Left colon (tissue), 2 donors: ENCODE results near the gene EEF1E1. TPM values are rescaled to one million over a fixed set of nuclear protein-coding genes. Genes with fewer than 3 reads are reported as not detected.

Source experiments
- ATAC-seq: fragments of 200-7000 bp; cut with Tn5 transposase; one replicate; pipeline ENCODE4 v1.9.1; 2020; ENCODE audit warnings: mild to moderate bottlenecking, moderate library complexity
- DNase-seq, 2 donors: peaks; one replicate each; pipeline ENCODE4 v3.0.0-alpha.2; 2020
- intact Hi-C, 2 donors: fragments of 100-400 bp; cut with DNase I in 1 of 2; cut with micrococcal nuclease in 1 of 2; formaldehyde crosslinking; loops; one replicate each; pipeline versions ENCODE4 v1.11.2 to v1.14.0; 2022; cut with DNase I, micrococcal nuclease
- long read RNA-seq: library from polyadenylated mRNA; unstranded; transcript quantifications from one replicate; pipeline ENCODE4 v2.0.0, GENCODE V29; 2021
- total RNA-seq, 2 donors: library from RNA; stranded (reverse); fragmentation: NEBNext Ultra II Directional; extraction: Animal tissue kit (Norgen Biotek cat#: 25700); gene quantifications; one replicate each; pipeline ENCODE4 v1.2.1, GENCODE V29; 2021
- donor health status: DM: no; HTN: no; CAD: no.
- donor health status: DM: yes; HTN: yes; CAD: no.

EEF1E1 gene
- total RNA-seq: 10 to 100 TPM in 1 of 2 donors, 1 to 10 TPM in 1; 6.1 to 14.5 TPM
- long read RNA-seq, transcript EEF1E1-201 (4 exons, 1,077 nt): major isoform, 14 of 15 reads
- long read RNA-seq, partial matches to known transcripts: 1 of 15 reads
- long read RNA-seq, other reads (novel, unspliced or antisense): 0 of 15 reads

DNA sequence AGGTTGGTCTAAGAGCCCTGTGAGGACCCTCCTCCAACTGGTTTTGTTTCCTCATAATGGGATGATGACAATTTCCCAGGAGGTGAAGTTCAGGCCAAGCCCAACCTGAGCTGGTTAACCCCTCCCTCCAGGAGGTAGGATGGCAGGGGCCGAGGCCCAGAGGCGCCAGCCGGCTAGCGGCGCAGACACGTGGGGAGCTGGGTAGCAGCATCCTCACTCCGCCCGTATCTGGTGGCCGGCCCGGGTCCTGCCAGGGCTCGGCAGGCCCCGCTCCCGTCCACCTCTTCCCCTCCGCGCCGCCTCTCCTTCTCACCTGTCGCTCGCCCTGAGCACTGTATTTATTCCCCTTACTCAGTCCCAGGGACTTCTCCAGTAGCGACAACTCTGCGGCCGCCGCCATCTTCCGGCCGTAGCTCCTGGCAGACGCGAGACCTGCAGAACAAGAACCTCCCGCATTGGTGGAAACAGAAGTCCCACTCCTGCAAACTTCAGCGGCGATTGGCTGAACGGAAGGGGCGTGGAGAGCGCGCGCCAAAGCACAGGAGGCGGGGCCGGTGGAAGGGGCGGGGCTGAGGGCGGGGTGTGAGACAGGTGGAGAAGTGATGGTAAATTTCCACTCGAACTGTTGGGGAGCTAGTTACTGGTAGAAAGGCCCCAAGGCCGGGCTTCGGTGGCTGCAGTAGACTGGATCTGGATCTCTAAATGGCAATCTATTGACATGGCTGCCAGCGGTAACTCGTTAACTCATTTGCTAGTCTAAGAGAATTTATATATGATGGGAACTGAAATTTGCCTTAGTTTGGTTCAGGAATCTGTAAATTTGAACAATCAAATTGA, at the start of gene EEF1E1:
Gene EEF1E1, minus strand, starts transcription at position 427 of the 837 bp plus-strand sequence. Its CDS starts 27 bp downstream, at position 400.
- ATAC-seq (peak; percentile 99), DNase-seq (peak; percentile 95 to 98)
- intact Hi-C loops: no loop called here

GRCh38 chr6:8149350-8149749, 47.0 kb upstream of the EEF1E1 start:
- no peak for DNase-seq
- intact Hi-C loops: no loop called here
- no peak for ATAC-seq

DNA sequence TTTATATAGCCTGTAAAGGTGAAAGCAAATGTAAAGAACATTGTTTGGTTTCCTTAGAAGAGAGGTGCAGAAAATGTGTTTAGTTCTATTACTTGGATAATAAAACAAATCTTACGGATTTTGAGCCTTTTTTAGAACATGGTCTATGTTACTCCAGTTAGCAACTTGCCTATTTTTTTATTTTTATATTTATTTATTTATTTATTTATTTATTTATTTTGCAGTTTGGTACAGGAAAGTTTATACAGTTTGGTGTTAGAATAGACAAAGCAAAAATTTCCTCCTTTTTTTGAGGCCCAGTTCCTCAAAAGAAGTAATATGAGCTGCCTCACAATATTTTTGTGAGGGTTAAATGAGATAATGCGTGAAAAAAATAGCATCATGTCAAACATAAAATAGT, 41.6 kb upstream of the EEF1E1 start:
- no peak for ATAC-seq
- intact Hi-C loops: no loop called here
- DNase-seq: no peak

GRCh38 chr6:8139451-8139850, 37.1 kb upstream of the EEF1E1 start:
- DNase-seq (no peak), ATAC-seq (no peak)
- intact Hi-C loops: loop anchor here in 1 of 2 donors (10.0 kb wide), 1 partner anchor 75 kb away; no protein-coding TSS in a partner anchor

DNA sequence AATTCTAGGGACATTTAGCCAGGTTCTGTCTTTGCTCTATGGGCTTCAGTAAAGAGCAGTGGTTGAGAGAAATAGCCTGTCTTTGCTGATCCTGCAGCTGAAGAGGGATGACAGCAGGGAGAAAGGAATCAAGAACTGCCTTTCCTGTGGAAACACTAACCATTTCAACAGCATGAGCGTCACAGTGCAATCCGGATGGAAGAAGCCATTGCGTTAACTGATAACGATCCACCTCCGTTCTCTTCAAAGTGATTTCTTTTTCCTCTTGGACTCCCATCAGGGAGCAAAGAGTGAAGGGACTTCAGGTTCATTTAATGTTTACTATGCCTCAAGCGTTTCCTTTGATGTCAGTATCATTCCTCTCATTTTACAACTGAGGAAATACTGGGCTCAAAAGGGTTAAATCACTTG, 35.2 kb upstream of the EEF1E1 start:
- ATAC-seq: no peak
- DNase-seq: no peak
- intact Hi-C loops: loop anchor here in 1 of 2 donors (10.0 kb wide), 1 partner anchor 77 kb away; no protein-coding TSS in a partner anchor

- ATAC-seq (no peak), DNase-seq (no peak)
- intact Hi-C loops: loop anchor here in 1 of 2 donors (10.0 kb wide), 1 partner anchor 80 kb away; no protein-coding TSS in a partner anchor
Measured at GRCh38 chr6:8135276-8135675, 32.9 kb upstream of the EEF1E1 start.

GRCh38 chr6:8132130-8132529, 29.8 kb upstream of the EEF1E1 start:
- DNase-seq (no peak), ATAC-seq (no peak)
- intact Hi-C loops: loop anchor here in 1 of 2 donors (10.0 kb wide), 1 partner anchor 83 kb away; no protein-coding TSS in a partner anchor

DNA sequence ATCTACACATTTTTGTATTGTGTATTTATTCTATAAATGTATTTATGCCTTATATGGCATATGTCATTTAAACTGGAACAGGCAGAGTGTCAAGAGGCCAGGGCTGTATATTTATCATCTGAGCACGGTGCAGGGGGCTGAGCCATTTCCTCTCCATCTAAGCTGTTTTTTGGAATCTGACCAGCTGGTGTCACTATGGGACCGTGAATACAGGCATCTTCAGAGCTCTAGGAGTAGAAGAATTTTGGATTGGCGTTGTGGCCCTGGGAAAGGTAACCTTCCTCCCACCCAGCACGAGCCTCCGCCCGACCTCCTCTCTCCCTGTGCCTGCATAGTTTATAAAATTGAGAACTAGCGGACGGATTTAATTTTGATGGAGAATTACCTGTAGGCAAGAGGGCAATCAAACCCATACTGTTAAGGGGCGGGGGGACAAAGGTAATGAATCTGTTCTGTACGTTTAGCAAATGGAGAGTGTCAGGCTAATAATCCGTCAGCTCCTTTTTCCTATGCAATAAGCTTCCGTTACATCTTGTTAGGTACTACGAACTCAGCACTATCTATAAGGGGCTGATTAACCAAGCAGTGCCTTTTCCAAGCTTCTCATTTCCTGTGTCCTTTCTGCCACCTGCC, 29.0 kb upstream of the EEF1E1 start:
- intact Hi-C loops: loop anchor here in 1 of 2 donors (10.0 kb wide), 1 partner anchor 83 kb away; no protein-coding TSS in a partner anchor
- DNase-seq (peak in 1 of 2 donors; percentile 42), ATAC-seq (peak; percentile 87)

DNA sequence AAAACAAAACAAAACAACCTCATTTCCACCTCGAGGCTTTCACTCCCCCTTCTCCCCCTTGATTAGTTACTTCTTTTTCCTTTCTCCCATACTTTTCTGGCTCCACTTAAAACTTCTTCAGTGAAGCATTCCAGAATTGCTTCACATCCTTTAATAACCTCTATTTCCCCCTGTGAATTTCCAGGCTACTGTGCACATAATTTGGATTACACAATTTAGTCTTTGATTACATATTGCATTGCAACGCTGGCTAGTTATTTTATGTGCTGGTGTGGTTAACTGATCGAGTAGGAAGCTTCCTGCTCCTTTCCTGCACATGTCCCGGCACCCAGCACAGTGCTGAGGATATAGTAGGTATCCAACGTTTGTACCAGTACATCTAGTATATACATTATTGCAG, 28.1 kb upstream of the EEF1E1 start:
- intact Hi-C loops: loop anchor here in 1 of 2 donors (10.0 kb wide), 1 partner anchor 84 kb away; no protein-coding TSS in a partner anchor
- ATAC-seq: no peak
- DNase-seq: no peak

DNA sequence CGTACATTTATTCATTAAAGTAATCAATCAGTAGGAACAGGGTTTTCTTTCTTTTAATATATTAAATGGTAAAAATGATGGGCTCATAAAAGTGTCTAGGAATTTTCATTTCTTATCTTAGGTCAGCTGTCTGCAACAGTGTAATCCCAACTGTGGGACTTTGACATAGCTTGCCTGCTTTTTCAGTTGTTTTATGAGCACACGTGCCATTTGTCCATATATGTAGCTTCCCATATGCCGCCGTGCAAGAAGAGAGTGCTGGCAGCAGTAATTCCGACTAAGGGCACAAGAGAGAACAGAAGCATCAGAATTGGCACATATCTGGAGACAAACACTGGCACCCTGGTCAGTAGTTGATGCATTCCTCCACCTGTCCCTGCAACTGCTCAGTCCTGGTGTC, 20.9 kb upstream of the EEF1E1 start:
- ATAC-seq (no peak), DNase-seq (no peak)
- intact Hi-C loops: no loop called here

DNA sequence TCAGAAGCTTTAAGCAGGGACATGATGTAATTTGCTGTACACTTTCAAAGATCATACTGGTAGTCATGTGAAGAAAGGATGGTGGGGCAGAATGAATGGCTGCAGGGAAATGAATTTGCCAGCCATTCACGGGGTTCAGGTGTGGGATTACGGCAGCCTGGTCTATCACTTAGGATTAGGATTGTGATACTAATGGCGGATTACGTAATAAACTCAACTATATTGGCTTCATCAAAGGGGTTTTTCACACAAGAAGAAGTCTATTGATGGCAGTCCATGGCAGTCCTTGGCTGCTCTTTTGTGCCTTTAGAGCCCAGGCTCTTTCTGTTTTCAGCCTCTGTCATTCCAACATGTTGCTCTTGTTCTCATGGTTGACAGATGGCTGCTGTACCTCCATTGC, 12.6 kb upstream of the EEF1E1 start:
- ATAC-seq (no peak), DNase-seq (no peak)
- intact Hi-C loops: no loop called here

GRCh38 chr6:8113131-8113654, 10.8 kb upstream of the EEF1E1 start:
- no peak for ATAC-seq
- intact Hi-C loops: no loop called here
- DNase-seq: no peak

DNA sequence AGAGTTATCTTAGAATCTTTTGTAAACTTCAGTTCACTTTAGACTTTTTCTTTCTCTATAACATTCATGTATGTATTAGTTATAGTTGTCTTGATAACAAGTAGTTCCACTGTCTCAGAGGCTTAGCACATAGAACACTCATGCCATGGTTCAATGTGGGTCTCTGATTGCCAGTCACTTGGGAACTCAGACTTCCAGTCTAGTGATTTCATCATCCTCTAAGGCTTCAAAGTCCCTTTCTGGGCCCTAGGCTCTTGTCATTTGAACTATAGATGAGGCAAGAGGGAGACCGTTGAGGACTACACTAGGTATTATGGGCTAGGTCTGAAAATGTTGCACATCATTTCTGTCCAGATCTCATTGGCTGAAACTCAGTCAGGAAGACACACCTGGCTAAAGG, 8.4 kb upstream of the EEF1E1 start:
- ATAC-seq (no peak), DNase-seq (no peak)
- intact Hi-C loops: no loop called here

DNA sequence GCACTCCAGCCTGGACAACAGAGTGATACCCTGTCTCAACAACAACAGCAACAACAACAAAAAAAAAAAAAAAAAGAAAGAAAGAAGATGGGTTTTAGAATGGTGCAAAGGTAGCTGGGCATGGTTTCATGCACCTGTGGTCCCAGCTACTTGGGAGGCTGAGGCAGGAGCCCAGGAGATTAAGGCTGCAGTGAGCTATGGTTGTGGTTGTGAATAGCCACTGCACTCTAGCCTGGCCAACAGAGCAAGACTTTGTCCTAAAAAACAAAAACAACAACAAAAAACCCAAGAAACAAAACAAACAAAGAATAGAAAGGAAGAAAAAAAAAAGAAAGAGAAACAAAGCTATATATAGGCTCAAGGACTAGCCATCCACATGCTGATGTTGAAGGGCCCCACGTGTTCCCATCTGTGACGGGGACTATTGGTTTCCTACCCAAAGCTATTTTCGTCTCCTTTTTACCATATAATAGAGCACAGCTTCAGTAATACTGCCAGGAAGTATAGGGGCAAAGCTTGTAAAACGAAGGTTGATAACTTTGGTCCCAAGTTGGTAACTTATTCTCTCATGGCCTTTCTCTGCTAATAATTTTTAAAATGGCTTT, 7.9 kb upstream of the EEF1E1 start:
- no peak for ATAC-seq
- intact Hi-C loops: no loop called here

DNA sequence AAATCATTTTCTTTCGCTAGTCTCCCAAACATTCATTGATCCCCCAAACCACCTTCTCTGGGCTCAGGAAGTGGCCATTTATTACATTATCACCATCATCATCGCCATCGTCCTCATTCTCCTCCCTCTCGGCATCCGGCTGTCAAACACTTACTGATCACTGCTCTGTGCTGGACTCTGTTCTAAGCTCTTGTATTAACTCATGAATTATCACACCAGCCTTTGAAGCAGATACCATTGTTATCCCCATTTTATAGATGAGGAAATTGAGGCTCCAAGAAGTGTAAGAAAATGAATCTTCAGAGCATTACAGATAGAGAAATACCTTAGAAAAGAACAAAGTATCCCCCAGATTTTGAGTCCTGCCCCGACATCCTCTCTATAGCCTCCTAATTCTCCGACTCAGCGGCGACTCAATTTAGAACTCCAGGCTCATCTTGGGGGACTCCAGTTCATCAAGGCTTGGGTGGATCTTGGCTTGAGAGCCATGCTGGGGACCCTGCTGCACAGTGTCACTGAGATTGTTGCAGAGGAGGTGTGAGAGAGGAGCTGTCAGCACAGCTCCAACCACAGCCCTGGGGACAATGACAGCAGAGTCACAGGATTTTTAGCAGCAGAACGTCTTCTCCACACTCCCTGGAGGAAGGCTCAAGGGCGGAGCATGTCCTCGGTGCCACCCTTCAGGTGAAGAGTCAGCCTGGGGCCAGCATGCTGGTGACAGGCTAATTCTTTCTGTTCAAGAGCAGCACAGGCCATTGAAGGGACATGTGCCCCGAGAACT, 6.6 kb upstream of the EEF1E1 start:
- DNase-seq (no peak), ATAC-seq (no peak)
- intact Hi-C loops: no loop called here

More for the DNA sequence above, 7.9 kb upstream of the EEF1E1 start:
- DNase-seq: no peak

- DNase-seq (no peak), ATAC-seq (no peak)
- intact Hi-C loops: no loop called here
Measured at GRCh38 chr6:8108031-8108660, 5.8 kb upstream of the EEF1E1 start.

DNA sequence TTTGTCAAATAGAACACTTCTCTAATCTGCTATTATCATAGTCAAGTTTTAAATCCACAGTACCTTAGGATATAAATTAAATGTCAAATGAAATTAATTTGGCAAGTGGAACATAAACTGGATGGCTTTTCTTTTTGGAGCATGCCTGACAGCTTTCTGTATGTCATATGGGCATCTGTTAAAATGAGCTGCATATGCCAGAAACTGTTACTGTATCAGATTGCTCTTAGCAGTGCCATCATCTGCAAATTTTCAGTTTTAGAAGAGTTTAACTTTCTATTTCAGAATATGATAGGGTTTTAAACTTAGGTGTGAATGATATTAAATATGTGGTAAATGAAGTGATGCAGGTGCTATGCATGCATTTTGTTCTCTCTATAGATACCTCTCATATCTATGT, 3.4 kb upstream of the EEF1E1 start:
- intact Hi-C loops: no loop called here
- ATAC-seq (no peak), DNase-seq (no peak)

DNA sequence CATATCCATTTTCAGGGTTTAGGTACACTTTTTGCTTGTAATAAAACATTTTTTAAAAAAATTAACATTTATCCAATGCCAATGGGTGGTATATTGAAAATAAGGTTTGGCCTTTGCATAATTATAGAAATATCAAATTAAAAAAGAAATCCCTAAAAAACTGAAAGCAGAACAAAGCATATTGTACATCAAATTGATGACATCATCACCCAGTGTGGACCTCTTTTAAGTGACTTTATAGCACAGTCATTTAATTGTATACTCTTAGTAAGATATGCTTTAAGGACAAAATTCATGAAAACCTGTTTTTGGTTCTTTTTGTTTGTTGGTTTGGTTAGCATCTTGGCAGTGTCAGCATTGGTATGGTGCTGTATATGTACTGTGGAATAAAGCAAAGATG, 1.4 kb upstream of the EEF1E1 start:
- intact Hi-C loops: no loop called here
- ATAC-seq (no peak), DNase-seq (no peak)
